OCI-LY7 (cell line): ENCODE results near the gene PYGB. TPM values are rescaled to one million over a fixed set of nuclear protein-coding genes. Genes with fewer than 3 reads are reported as not detected.

ENCODE experiments used
- BruUV-seq: library from RNA; stranded (reverse); fragments of 400-500 nt; replicated peaks from 2 replicates; lab custom pipeline; 2021; lab: Mats Ljungman, UMichigan
- CTCF ChIA-PET: fragments of 300-600 bp; sonication (Branson Sonifier 250); formaldehyde crosslinking; loops from one replicate; lab custom pipeline; 2022; ENCODE audit warnings: antibody characterized with exemption; ENCODE audit not compliant: unreplicated experiment; lab: Charles Lee
- POLR2A ChIA-PET: fragments of 300-600 bp; sonication (Branson Sonifier 250); formaldehyde crosslinking; loops from one replicate; lab custom pipeline; 2022; ENCODE audit warnings: antibody characterized with exemption; lab: Charles Lee
- DNase-seq: peaks from one replicate; pipeline ENCODE4 v3.0.0-alpha.2; 2015; ENCODE audit warnings: low spot score
- H2AFZ ChIP-seq: fragments of 200-600 bp; sonication (generic), shearing (Covaris generic); 2 replicates; pipeline ENCODE4 v1.6.1; 2014; ENCODE audit warnings: mild to moderate bottlenecking, antibody characterized with exemption, low read length, moderate library complexity
- H3K27ac ChIP-seq: fragments of 200-600 bp; sonication (generic); 2 replicates; pipeline ENCODE4 v1.5.1; 2014; ENCODE audit warnings: mixed run types, low read depth, mild to moderate bottlenecking, moderate library complexity, low read length, inconsistent platforms; ENCODE audit not compliant: poor library complexity, severe bottlenecking
- H3K36me3 ChIP-seq: fragments of 200-600 bp; sonication (generic); 2 replicates; pipeline ENCODE4 v1.6.1; 2014; ENCODE audit warnings: mild to moderate bottlenecking, antibody characterized with exemption, low read length, moderate library complexity, mixed read lengths; ENCODE audit not compliant: insufficient read depth
- H3K4me1 ChIP-seq: fragments of 200-600 bp; sonication (generic); 2 replicates; pipeline ENCODE4 v1.5.1; 2014; ENCODE audit warnings: mild to moderate bottlenecking, low read length; ENCODE audit not compliant: insufficient read depth, poor library complexity, severe bottlenecking
- H3K4me2 ChIP-seq: fragments of 200-600 bp; sonication (generic); 2 replicates; pipeline ENCODE4 v1.6.1; 2014; ENCODE audit warnings: mild to moderate bottlenecking, low read length
- H3K4me3 ChIP-seq: fragments of 200-600 bp; sonication (generic); 2 replicates; pipeline ENCODE4 v1.5.1; 2014; ENCODE audit warnings: mild to moderate bottlenecking, low read depth, low read length; ENCODE audit not compliant: poor library complexity, severe bottlenecking
- H3K79me2 ChIP-seq: fragments of 200-600 bp; sonication (generic); 2 replicates; pipeline ENCODE4 v1.6.1; 2016; ENCODE audit warnings: low read depth, mild to moderate bottlenecking, low read length, moderate library complexity, mixed read lengths; ENCODE audit not compliant: insufficient read depth
- H3K9me2 ChIP-seq: fragments of 200-600 bp; sonication (generic); 2 replicates; pipeline ENCODE4 v1.6.1; 2016; ENCODE audit warnings: mild to moderate bottlenecking, low read length, mixed read lengths; ENCODE audit not compliant: insufficient read depth
- H3K9me3 ChIP-seq: fragments of 200-600 bp; sonication (generic); 2 replicates; pipeline ENCODE4 v1.6.1; 2014; ENCODE audit warnings: mild to moderate bottlenecking, mixed run types, low read length, mixed read lengths
- H4K20me1 ChIP-seq: fragments of 200-600 bp; sonication (generic); 2 replicates; pipeline ENCODE4 v1.6.1; 2014; ENCODE audit warnings: mild to moderate bottlenecking, antibody characterized with exemption, low read length, moderate library complexity, mixed read lengths; ENCODE audit not compliant: insufficient read depth
- EZH2phosphoT487 ChIP-seq: fragments of 200-600 bp; sonication (generic); IDR thresholded peaks from 2 replicates; pipeline ENCODE4 v1.6.1; 2018; ENCODE audit warnings: low read depth, borderline replicate concordance, mild to moderate bottlenecking, mixed run types, antibody characterized with exemption, low read length, moderate library complexity, mixed read lengths
- intact Hi-C: fragments of 100-400 bp; cut with micrococcal nuclease; formaldehyde crosslinking; loops from one replicate; pipeline ENCODE4 v1.10.0; 2022; ENCODE audit not compliant: unreplicated experiment
- total RNA-seq, 2 experiments: library from RNA; depleted of rRNA in 1 of 2; stranded (reverse); fragments of >200 nt in 1 of 2; shearing (Covaris generic) in 1 of 2; gene quantifications; 2 replicates each; pipeline ENCODE4 v1.2.3, GENCODE V29; 2014 to 2022
- TF ChIP-seq, protein P1 (sequence below): fragments of 200-600 bp; sonication (generic); conservative IDR thresholded peaks from 2 replicates; pipeline ENCODE4 v1.5.1; 2014; ENCODE audit warnings: mild to moderate bottlenecking, antibody characterized with exemption, low read length, moderate library complexity, mixed read lengths

Gene PYGB
- total RNA-seq, 2 experiments from 2014 or later = 4.9 to 7.0 TPM

- Histone ChIP-seq H3K36me3 (no peaks in the 10 kb centered on the region), H3K79me2 (no peaks in the 10 kb centered on the region), H3K4me3 (no peak overlapping the region), H3K4me2 (no peak overlapping the region), H3K9me3 (peaks cover 9% of the 10 kb centered on the region; the same call in 1 of the 2 replicates), H3K9me2 (no peaks in the 10 kb centered on the region), H2AFZ (no peak overlapping the region), H3K4me1 (peaks cover 22% of the 10 kb centered on the region), H4K20me1 (no peaks in the 10 kb centered on the region), H3K27ac (no peak overlapping the region)
- intact Hi-C loops = no loop called here
- BruUV-seq = no TSS peak
- CTCF ChIA-PET = no interaction called here
- TF ChIP-seq EZH2phosphoT487 = no peak
- TF ChIP-seq, protein P1, sequence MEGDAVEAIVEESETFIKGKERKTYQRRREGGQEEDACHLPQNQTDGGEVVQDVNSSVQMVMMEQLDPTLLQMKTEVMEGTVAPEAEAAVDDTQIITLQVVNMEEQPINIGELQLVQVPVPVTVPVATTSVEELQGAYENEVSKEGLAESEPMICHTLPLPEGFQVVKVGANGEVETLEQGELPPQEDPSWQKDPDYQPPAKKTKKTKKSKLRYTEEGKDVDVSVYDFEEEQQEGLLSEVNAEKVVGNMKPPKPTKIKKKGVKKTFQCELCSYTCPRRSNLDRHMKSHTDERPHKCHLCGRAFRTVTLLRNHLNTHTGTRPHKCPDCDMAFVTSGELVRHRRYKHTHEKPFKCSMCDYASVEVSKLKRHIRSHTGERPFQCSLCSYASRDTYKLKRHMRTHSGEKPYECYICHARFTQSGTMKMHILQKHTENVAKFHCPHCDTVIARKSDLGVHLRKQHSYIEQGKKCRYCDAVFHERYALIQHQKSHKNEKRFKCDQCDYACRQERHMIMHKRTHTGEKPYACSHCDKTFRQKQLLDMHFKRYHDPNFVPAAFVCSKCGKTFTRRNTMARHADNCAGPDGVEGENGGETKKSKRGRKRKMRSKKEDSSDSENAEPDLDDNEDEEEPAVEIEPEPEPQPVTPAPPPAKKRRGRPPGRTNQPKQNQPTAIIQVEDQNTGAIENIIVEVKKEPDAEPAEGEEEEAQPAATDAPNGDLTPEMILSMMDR = no peak
- POLR2A ChIA-PET = interaction anchor here (0.6 kb wide), 1 partner anchor 25 kb away, joined by 4 read pairs; no protein-coding TSS in a partner anchor
- DNase-seq = no peak
Measured at GRCh38 chr20:25242231-25242630, 5.7 kb upstream of the PYGB start.

GRCh38 chr20:25243416-25243979 lies 4.4 kb upstream of the PYGB start:
- no peaks in the 10 kb centered on the region for H3K9me2 ChIP-seq
- H3K9me3 ChIP-seq = peaks cover 9% of the 10 kb centered on the region; the same call in 1 of the 2 replicates
- ChIA-PET POLR2A (no interaction called here), CTCF (no interaction called here)
- H3K79me2 ChIP-seq = no peaks in the 10 kb centered on the region
- peaks cover 27% of the 10 kb centered on the region for H3K4me1 ChIP-seq
- H3K4me3 ChIP-seq = no peak overlapping the region
- no peaks in the 10 kb centered on the region for H3K36me3 ChIP-seq
- no peak overlapping the region for H3K27ac ChIP-seq
- no peak for TF ChIP-seq EZH2phosphoT487
- TF ChIP-seq, protein P1 = no peak
- H3K4me2 ChIP-seq = no peak overlapping the region
- H2AFZ ChIP-seq = no peak overlapping the region
- no peak for DNase-seq
- intact Hi-C loops = no loop called here
- no TSS peak for BruUV-seq
- H4K20me1 ChIP-seq = no peaks in the 10 kb centered on the region

DNA sequence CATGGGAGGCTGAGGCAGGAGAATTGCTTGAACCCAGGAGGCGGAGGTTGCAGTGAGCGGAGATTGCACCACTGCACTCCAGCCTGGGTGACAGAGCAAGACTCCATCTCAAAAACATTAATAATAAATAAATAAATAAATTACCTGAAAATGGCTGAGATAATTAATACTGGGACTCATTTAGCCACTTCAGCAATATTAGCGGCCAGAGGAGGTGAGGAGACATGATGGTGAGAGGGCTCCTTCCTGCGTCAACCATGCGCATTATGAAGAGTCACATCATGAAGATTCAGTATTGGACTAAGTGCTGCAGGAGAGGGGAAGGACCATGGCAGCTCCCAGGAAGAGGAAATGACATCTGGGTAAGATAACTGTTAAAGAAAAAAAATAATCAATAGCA lies 2.9 kb upstream of the PYGB start:
- H3K4me3 ChIP-seq = no peak overlapping the region
- no peaks in the 10 kb centered on the region for H3K79me2 ChIP-seq
- H3K4me1 ChIP-seq = peaks cover 38% of the 10 kb centered on the region
- BruUV-seq = no TSS peak
- H3K27ac ChIP-seq = no peak overlapping the region
- H3K9me3 ChIP-seq = peaks cover 9% of the 10 kb centered on the region; the same call in 1 of the 2 replicates
- H4K20me1 ChIP-seq = peaks cover 9% of the 10 kb centered on the region; the same call in 1 of the 2 replicates
- no peak overlapping the region for H3K4me2 ChIP-seq
- H2AFZ ChIP-seq = no peak overlapping the region
- POLR2A ChIA-PET = interaction anchor here (0.6 to 0.7 kb wide), 2 partner anchors 9 to 605 kb away, joined by 3 to 5 read pairs; no protein-coding TSS in a partner anchor
- no peak for TF ChIP-seq EZH2phosphoT487
- TF ChIP-seq, protein P1 = no peak
- H3K9me2 ChIP-seq = no peaks in the 10 kb centered on the region
- intact Hi-C loops = loop anchor here (5.0 kb wide), 3 partner anchors 147 to 253 kb away; partner anchors contain the start of genes ABHD12, APMAP and GINS1
- H3K36me3 ChIP-seq = no peaks in the 10 kb centered on the region
- no peak for DNase-seq
- CTCF ChIA-PET = no interaction called here
